ENCODE results near the gene PIBF1. TPM values are rescaled to one million over a fixed set of nuclear protein-coding genes. Genes with fewer than 3 reads are reported as not detected.

Gene PIBF1
- total and polyA plus RNA-seq, 2 of the 4 experiments (the other 2 are of a cell fraction): 5.1 to 13.3 TPM

- CTCF ChIA-PET: no interaction called here
- Histone ChIP-seq H4K8ac (ENCODE audit: low read depth in 2 of 2, low read length in 2 of 2) (no peak overlapping the region), H3K27ac (ENCODE audit: insufficient read depth, low read length) (no peak overlapping the region), H4K5ac (ENCODE audit: low read depth, low read length) (no peak overlapping the region), H3K14ac (replicated peaks; ENCODE audit: low read depth, low read length) (no peak overlapping the region), H2BK5ac (ENCODE audit: low read depth, low read length, poor library complexity, severe bottlenecking) (no peak overlapping the region), H2AK9ac (replicated peaks; ENCODE audit: low read depth, low read length, poor library complexity) (no peak overlapping the region), H3K36me3 (ENCODE audit: control insufficient read depth, insufficient read depth, low read length) (peaks cover 34% of the 10 kb centered on the region), H3K27me3 (ENCODE audit: control insufficient read depth, insufficient read depth, low read length) (no peaks in the 10 kb centered on the region), H2BK20ac (ENCODE audit: low read depth, low read length) (no peak overlapping the region), H2AK5ac (ENCODE audit: low read depth, low read length) (no peak overlapping the region), H3K18ac (ENCODE audit: low read depth, low read length) (no peak overlapping the region), H3K4me1 (ENCODE audit: control insufficient read depth, insufficient read depth, low read length) (no peaks in the 10 kb centered on the region), H3K4me2 (ENCODE audit: low read depth, low read length) (no peak overlapping the region), H3K9me3 (ENCODE audit: control insufficient read depth, insufficient read depth, low read length) (no peaks in the 10 kb centered on the region), H2BK120ac (ENCODE audit: low read depth, low read length) (no peak overlapping the region), H3K23ac (ENCODE audit: low read depth, low read length) (no peak overlapping the region), H3K4me3 (ENCODE audit: insufficient read depth, low read depth, low read length) (no peak overlapping the region), H3K4ac (ENCODE audit: low read depth, low read length) (no peak overlapping the region), H3K56ac (ENCODE audit: extremely low read depth, insufficient read depth, low read length) (no peak overlapping the region), H4K20me1 (ENCODE audit: insufficient read depth, low read length) (no peaks in the 10 kb centered on the region), H2AFZ (replicated peaks; ENCODE audit: low read length, poor library complexity) (no peak overlapping the region), H3K9ac (ENCODE audit: low read depth, low read length) (no peak overlapping the region), H3K79me1 (ENCODE audit: low read depth in 1 of 2, low read length in 2 of 2) (0 out of 4 replicates have a peak, but pooled peaks cover 0 to under 1% of the 10 kb centered on the region in 2 experiments), H4K91ac (ENCODE audit: insufficient read depth, low read depth, low read length) (no peak overlapping the region), H2BK15ac (ENCODE audit: low read depth, low read length) (no peak overlapping the region), H3K9me1 (ENCODE audit: insufficient read depth, low read length) (no peaks in the 10 kb centered on the region)
- no CpG with 5 or more reads among the region's 3 CpGs for WGBS, 2 experiments (ENCODE audit: extremely low coverage in 2 of 2, insufficient read length in 1 of 2)
- intact Hi-C loops (cut with micrococcal nuclease) (loop anchor here (2.0 kb wide), 1 partner anchor 15 kb away; no protein-coding TSS in a partner anchor), dilution Hi-C loops (cut with HindIII; ENCODE audit: low sequenced_read_pairs, unreplicated experiment) (no loop called here), in situ Hi-C loops (cut with MboI; ENCODE audit: low sequenced_read_pairs) (no loop called here)
- ATAC-seq (ENCODE audit: low read depth) (no peak), DNase-seq (no peak)
- POLR2A ChIA-PET (ENCODE audit: unreplicated experiment): no interaction called here
- no TSS peak for BruUV-seq (replicated peaks)
- TF ChIP-seq MAZ (IDR thresholded peaks at IDR 0.05; ENCODE audit: borderline replicate concordance, low read depth, low read length): no peak
- TF ChIP-seq POLR2A (IDR thresholded peaks at IDR 0.05; ENCODE audit: low read depth, low read length): no peak
- TF ChIP-seq FOS (IDR thresholded peaks at IDR 0.05; ENCODE audit: low read depth, low read length): no peak
- TF ChIP-seq CHD1 (IDR thresholded peaks at IDR 0.05; ENCODE audit: low read depth, low read length): no peak
- TF ChIP-seq RFX5 (IDR thresholded peaks at IDR 0.05; ENCODE audit: low read depth, low read length): no peak
- TF ChIP-seq USF2 (IDR thresholded peaks at IDR 0.05; ENCODE audit: low read depth, low read length): no peak
- TF ChIP-seq RCOR1 (IDR thresholded peaks at IDR 0.05; ENCODE audit: insufficient replicate concordance, low read length): no peak
- TF ChIP-seq ELK1 (IDR thresholded peaks at IDR 0.05; ENCODE audit: borderline replicate concordance, low read depth, low read length): no peak
- no peak for TF ChIP-seq BHLHE40 (IDR thresholded peaks at IDR 0.05; ENCODE audit: low read depth, low read length)
- TF ChIP-seq RAD21 (IDR thresholded peaks at IDR 0.05; ENCODE audit: low read length): no peak
- no peak for TF ChIP-seq NFE2L2 (IDR thresholded peaks at IDR 0.05; ENCODE audit: low read depth, low read length)
- TF ChIP-seq MXI1 (IDR thresholded peaks at IDR 0.05; ENCODE audit: borderline replicate concordance, low read depth, low read length): no peak
- TF ChIP-seq MAFK (IDR thresholded peaks at IDR 0.05; ENCODE audit: low read depth, low read length): no peak
- no peak for TF ChIP-seq SMC3 (IDR thresholded peaks at IDR 0.05; ENCODE audit: low read depth, low read length)
- no peak for TF ChIP-seq CEBPB (IDR thresholded peaks at IDR 0.05; ENCODE audit: low read depth, low read length)
- TF ChIP-seq, protein P1, sequence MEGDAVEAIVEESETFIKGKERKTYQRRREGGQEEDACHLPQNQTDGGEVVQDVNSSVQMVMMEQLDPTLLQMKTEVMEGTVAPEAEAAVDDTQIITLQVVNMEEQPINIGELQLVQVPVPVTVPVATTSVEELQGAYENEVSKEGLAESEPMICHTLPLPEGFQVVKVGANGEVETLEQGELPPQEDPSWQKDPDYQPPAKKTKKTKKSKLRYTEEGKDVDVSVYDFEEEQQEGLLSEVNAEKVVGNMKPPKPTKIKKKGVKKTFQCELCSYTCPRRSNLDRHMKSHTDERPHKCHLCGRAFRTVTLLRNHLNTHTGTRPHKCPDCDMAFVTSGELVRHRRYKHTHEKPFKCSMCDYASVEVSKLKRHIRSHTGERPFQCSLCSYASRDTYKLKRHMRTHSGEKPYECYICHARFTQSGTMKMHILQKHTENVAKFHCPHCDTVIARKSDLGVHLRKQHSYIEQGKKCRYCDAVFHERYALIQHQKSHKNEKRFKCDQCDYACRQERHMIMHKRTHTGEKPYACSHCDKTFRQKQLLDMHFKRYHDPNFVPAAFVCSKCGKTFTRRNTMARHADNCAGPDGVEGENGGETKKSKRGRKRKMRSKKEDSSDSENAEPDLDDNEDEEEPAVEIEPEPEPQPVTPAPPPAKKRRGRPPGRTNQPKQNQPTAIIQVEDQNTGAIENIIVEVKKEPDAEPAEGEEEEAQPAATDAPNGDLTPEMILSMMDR (conservative IDR thresholded peaks at IDR 0.05; ENCODE audit: low read depth, low read length): no peak
Measured at GRCh38 chr13:72760189-72760588, 21.7 kb upstream of the PIBF1 start.

All from IMR-90 (cell line).